Panc1 (cell line): ENCODE results near the gene PTAFR. TPM values are rescaled to one million over a fixed set of nuclear protein-coding genes. Genes with fewer than 3 reads are reported as not detected.

Experiments
- ATAC-seq: fragments of 200-7000 bp; cut with Tn5 transposase; 2 replicates; pipeline ENCODE4 v1.9.1; 2020; ENCODE audit warnings: mild to moderate bottlenecking, moderate library complexity
- BruUV-seq: library from RNA; stranded (reverse); fragments of 400-500 nt; replicated peaks from 2 replicates; lab custom pipeline; 2021; lab: Mats Ljungman, UMichigan
- CTCF ChIA-PET: fragments of 300-600 bp; sonication (Branson Sonifier 250); formaldehyde crosslinking; loops from one replicate; lab custom pipeline; 2022; ENCODE audit warnings: antibody characterized with exemption; lab: Charles Lee
- POLR2A ChIA-PET: fragments of 300-600 bp; sonication (Branson Sonifier 250); formaldehyde crosslinking; loops from one replicate; lab custom pipeline; 2022; ENCODE audit warnings: antibody characterized with exemption; lab: Charles Lee
- DNase-seq: peaks from one replicate; pipeline ENCODE4 v3.0.0-alpha.2; 2010; ENCODE audit warnings: low read depth, low spot score
- H3K27ac ChIP-seq: 2 replicates; pipeline ENCODE4 v1.5.1; 2011; ENCODE audit warnings: mild to moderate bottlenecking, low read length, inconsistent platforms
- H3K27me3 ChIP-seq: fragments of 200-500 bp; sonication (Bioruptor generic); 2 replicates; pipeline ENCODE4 v1.6.0; 2014; ENCODE audit warnings: low read length, inconsistent platforms; ENCODE audit not compliant: control insufficient read depth, insufficient read depth
- H3K36me3 ChIP-seq: fragments of 200-500 bp; sonication (Bioruptor generic); 2 replicates; pipeline ENCODE4 v1.5.1; 2014; ENCODE audit warnings: inconsistent platforms, mild to moderate bottlenecking, low read length, moderate library complexity; ENCODE audit not compliant: control insufficient read depth, insufficient read depth
- H3K4me1 ChIP-seq: 2 replicates; pipeline ENCODE4 v1.5.1; 2011; ENCODE audit warnings: inconsistent platforms, mild to moderate bottlenecking, low read length, moderate library complexity; ENCODE audit not compliant: control insufficient read depth, insufficient read depth
- H3K4me3 ChIP-seq, 2 experiments: 2 replicates each; pipeline ENCODE4 v1.5.1; 2011 to 2012; ENCODE audit warnings: low read depth in 2 of 2, low read length in 2 of 2, mild to moderate bottlenecking in 2 of 2, inconsistent platforms in 1 of 2, moderate library complexity in 1 of 2
- H3K9me3 ChIP-seq: fragments of 200-500 bp; sonication (Bioruptor generic); 2 replicates; pipeline ENCODE4 v1.5.1; 2014; ENCODE audit warnings: low read depth, mild to moderate bottlenecking, inconsistent platforms, low read length, moderate library complexity; ENCODE audit not compliant: control insufficient read depth, insufficient read depth
- CTCF ChIP-seq: fragments of 450-650 bp; IDR thresholded peaks from 2 replicates; pipeline ENCODE4 v1.5.1; 2017; ENCODE audit warnings: mild to moderate bottlenecking
- POLR2AphosphoS5 ChIP-seq: IDR thresholded peaks from 2 replicates; pipeline ENCODE4 v1.6.1; 2012; ENCODE audit warnings: mild to moderate bottlenecking, low read depth, low read length, moderate library complexity
- REST ChIP-seq, 2 experiments: IDR thresholded peaks; 2 replicates each; pipeline ENCODE4 v1.6.1; 2011 to 2012; ENCODE audit warnings: low read depth in 2 of 2, control low read depth in 1 of 2, low read length in 1 of 2, mild to moderate bottlenecking in 1 of 2, moderate library complexity in 1 of 2; ENCODE audit not compliant: insufficient read depth in 1 of 2
- SIN3A ChIP-seq: IDR thresholded peaks from 2 replicates; pipeline ENCODE4 v1.6.1; 2012; ENCODE audit warnings: low read depth, mild to moderate bottlenecking, low read length, moderate library complexity, borderline replicate concordance; ENCODE audit not compliant: insufficient read depth
- TCF7L2 ChIP-seq: IDR thresholded peaks from 2 replicates; pipeline ENCODE4 v1.6.1; 2011; ENCODE audit warnings: mild to moderate bottlenecking, low read depth, low read length, inconsistent platforms
- in situ Hi-C: cut with HindIII; loops from 2 replicates; pipeline ENCODE4 v1.10.0; 2016; ENCODE audit warnings: low sequenced_read_pairs, low pct_unique_long_range_greater_than_20kb
- intact Hi-C: fragments of 100-400 bp; cut with micrococcal nuclease; formaldehyde crosslinking; loops from one replicate; pipeline ENCODE4 v1.10.0; 2022; ENCODE audit not compliant: unreplicated experiment
- total RNA-seq: library from RNA; stranded (reverse); gene quantifications from one replicate; pipeline ENCODE4 v1.2.1, GENCODE V29; 2021; ENCODE audit not compliant: unreplicated experiment

Gene PTAFR
- total RNA-seq, 1 experiment from 2014 or later, result 0.13 TPM

- Histone ChIP-seq H3K4me1 (no peaks in the 10 kb centered on the region), H3K36me3 (no peaks in the 10 kb centered on the region), H3K9me3 (no peaks in the 10 kb centered on the region), H3K4me3 (no peak overlapping the region), H3K27ac (no peak overlapping the region), H3K27me3 (no peaks in the 10 kb centered on the region)
- BruUV-seq, result no TSS peak
- ATAC-seq, result no peak
- POLR2A ChIA-PET, result interaction anchor here (0.6 kb wide), 2 partner anchors 8 to 49 kb away, joined by 6 to 9 read pairs; no protein-coding TSS in a partner anchor
- no peak for DNase-seq
- intact Hi-C loops (no loop called here), in situ Hi-C loops (no loop called here)
- TF ChIP-seq POLR2AphosphoS5 (no peak), CTCF (no peak), REST (IDR thresholded peaks at IDR 0.05; ENCODE audit: insufficient read depth in 1 of 2, low read depth in 2 of 2, low read length in 1 of 2) (no peak), SIN3A (no peak), TCF7L2 (no peak)
- CTCF ChIA-PET, result interaction anchor here (0.6 kb wide), 1 partner anchor 467 kb away, joined by 3 read pairs; no protein-coding TSS in a partner anchor
Observed at GRCh38 chr1:28114844-28115243, 61.6 kb downstream of the PTAFR start.

GRCh38 chr1:28113242-28113572 is 63.3 kb downstream of the PTAFR start:
- intact Hi-C loops (no loop called here), in situ Hi-C loops (no loop called here)
- Histone ChIP-seq H3K27me3 (no peaks in the 10 kb centered on the region), H3K36me3 (no peaks in the 10 kb centered on the region), H3K9me3 (no peaks in the 10 kb centered on the region), H3K4me1 (no peaks in the 10 kb centered on the region), H3K27ac (no peak overlapping the region), H3K4me3 (no peak overlapping the region)
- ChIA-PET CTCF (no interaction called here), POLR2A (no interaction called here)
- ATAC-seq (no peak), DNase-seq (no peak)
- TF ChIP-seq POLR2AphosphoS5 (no peak), REST (IDR thresholded peaks at IDR 0.05; ENCODE audit: insufficient read depth in 1 of 2, low read depth in 2 of 2, low read length in 1 of 2) (no peak), SIN3A (no peak), TCF7L2 (no peak), CTCF (no peak)
- no TSS peak for BruUV-seq
